CD14-positive monocyte (primary cell): ENCODE results near the gene SSU72. TPM values are rescaled to one million over a fixed set of nuclear protein-coding genes. Genes with fewer than 3 reads are reported as not detected.
A peak's percentile ranks its signal among the peaks of the same experiment; 100 is the strongest.

Source experiments
- DNase-seq, 3 donors: peaks; one replicate each; pipeline ENCODE4 v3.0.0-alpha.2; 2011 to 2022
- H2AFZ ChIP-seq: 2 replicates; pipeline ENCODE4 v1.6.0; 2012; ENCODE audit warnings: mild to moderate bottlenecking, low read depth, low read length, inconsistent platforms; ENCODE audit not compliant: insufficient read depth, poor library complexity, severe bottlenecking
- H3K27ac ChIP-seq, 2 donors: 1 replicate in 1 of 2; 2 replicates in 1 of 2; pipeline ENCODE4 v1.5.1; 2012 to 2013; ENCODE audit warnings: low read length in 2 of 2, control low read depth in 1 of 2, inconsistent platforms in 1 of 2, low read depth in 1 of 2, mild to moderate bottlenecking in 1 of 2
- H3K27me3 ChIP-seq, 2 donors: one replicate each; pipeline versions ENCODE4 v1.6.0 to v1.6.1; 2011 to 2013; ENCODE audit warnings: low read length in 2 of 2; ENCODE audit not compliant: control insufficient read depth in 2 of 2, insufficient read depth in 2 of 2
- H3K36me3 ChIP-seq, 2 donors: replicated peaks in 1 of 2; 1 replicate in 1 of 2; 2 replicates in 1 of 2; pipeline versions ENCODE4 v1.5.1 to v1.6.1; 2012 to 2013; ENCODE audit warnings: low read length in 2 of 2, control low read depth in 1 of 2, inconsistent platforms in 1 of 2, mild to moderate bottlenecking in 1 of 2; ENCODE audit not compliant: insufficient read depth in 2 of 2, control insufficient read depth in 1 of 2
- H3K4me1 ChIP-seq, 2 donors: 1 replicate in 1 of 2; 2 replicates in 1 of 2; pipeline versions ENCODE4 v1.5.1 to v1.6.1; 2012 to 2013; ENCODE audit warnings: low read length in 2 of 2, control low read depth in 1 of 2, inconsistent platforms in 1 of 2, mild to moderate bottlenecking in 1 of 2, moderate library complexity in 1 of 2; ENCODE audit not compliant: insufficient read depth in 2 of 2, control insufficient read depth in 1 of 2
- H3K4me2 ChIP-seq: replicated peaks from 2 replicates; pipeline ENCODE3; 2012; ENCODE audit warnings: low read length, moderate library complexity, mild to moderate bottlenecking; ENCODE audit not compliant: poor library complexity, severe bottlenecking; ENCODE audit errors: extremely low read depth
- H3K4me3 ChIP-seq, 3 experiments: fragments of 200-600 bp in 1 of 3; sonication (generic) in 1 of 3; replicated peaks in 1 of 3; 1 replicate in 2 of 3; 2 replicates in 1 of 3; pipeline ENCODE4 v1.5.1; 2011 to 2013; ENCODE audit warnings: low read length in 3 of 3, mild to moderate bottlenecking in 3 of 3, control low read depth in 2 of 3, low read depth in 2 of 3, inconsistent platforms in 1 of 3, moderate library complexity in 1 of 3
- H3K79me2 ChIP-seq: 2 replicates; pipeline ENCODE4 v1.6.0; 2012; ENCODE audit warnings: mild to moderate bottlenecking, control low read depth, inconsistent platforms, low read length, moderate library complexity; ENCODE audit not compliant: insufficient read depth
- H3K9ac ChIP-seq: 2 replicates; pipeline ENCODE4 v1.6.0; 2017; ENCODE audit warnings: low read length, mild to moderate bottlenecking; ENCODE audit not compliant: insufficient read depth, poor library complexity, severe bottlenecking
- H3K9me3 ChIP-seq, 2 donors: replicated peaks in 1 of 2; 1 replicate in 1 of 2; 2 replicates in 1 of 2; pipeline versions ENCODE4 v1.5.1 to v1.6.1; 2012 to 2013; ENCODE audit warnings: low read length in 2 of 2, control low read depth in 1 of 2; ENCODE audit not compliant: control insufficient read depth in 1 of 2, insufficient read depth in 1 of 2
- H4K20me1 ChIP-seq: 2 replicates; pipeline ENCODE4 v1.6.0; 2012; ENCODE audit warnings: mild to moderate bottlenecking, low read length, control low read depth, moderate library complexity; ENCODE audit not compliant: insufficient read depth
- H3K27ac Mint-ChIP-seq, 7 donors: one replicate each; pipeline ENCODE4 v1.8.0; 2020; ENCODE audit warnings: mild to moderate bottlenecking in 7 of 7, mixed read lengths in 7 of 7, moderate library complexity in 6 of 7, inconsistent platforms in 2 of 7
- H3K27me3 Mint-ChIP-seq, 3 donors: one replicate each; pipeline ENCODE4 v1.8.0; 2021 to 2022; ENCODE audit warnings: low read depth in 3 of 3, mild to moderate bottlenecking in 3 of 3, mixed read lengths in 3 of 3, moderate library complexity in 3 of 3, inconsistent platforms in 1 of 3
- H3K36me3 Mint-ChIP-seq, 2 donors: one replicate each; pipeline ENCODE4 v1.8.0; 2020; ENCODE audit warnings: mixed read lengths in 2 of 2, inconsistent platforms in 1 of 2, mild to moderate bottlenecking in 1 of 2
- H3K4me1 Mint-ChIP-seq: one replicate; pipeline ENCODE4 v1.8.0; 2020; ENCODE audit warnings: mild to moderate bottlenecking, mixed read lengths
- H3K4me3 Mint-ChIP-seq, 2 donors: one replicate each; pipeline ENCODE4 v1.8.0; 2020; ENCODE audit warnings: mild to moderate bottlenecking in 2 of 2, mixed read lengths in 2 of 2, moderate library complexity in 1 of 2
- H3K9me3 Mint-ChIP-seq, 7 donors: one replicate each; pipeline ENCODE4 v1.8.0; 2020 to 2022; ENCODE audit warnings: mixed read lengths in 7 of 7, mild to moderate bottlenecking in 6 of 7, moderate library complexity in 6 of 7, inconsistent platforms in 2 of 7
- CTCF ChIP-seq: fragments of 200-600 bp; IDR thresholded peaks from one replicate; pipeline ENCODE4 v1.8.0; 2022; ENCODE audit warnings: antibody characterized with exemption, mild to moderate bottlenecking
- WGBS: methylation state at CpG from one replicate; pipeline ENCODE4 v1.1.5; 2013; ENCODE audit warnings: missing lambda C conversion rate; ENCODE audit not compliant: insufficient coverage; 5-methylcytosine and 5-hydroxymethylcytosine counted together
- intact Hi-C, 2 donors: fragments of 100-400 bp; cut with micrococcal nuclease; formaldehyde crosslinking; loops; one replicate each; pipeline versions ENCODE4 v1.15.0 to v1.15.1; 2023
- polyA plus RNA-seq, 3 donors: library from polyadenylated mRNA; depleted of rRNA in 1 of 3; unstranded in 2 of 3; stranded (reverse) in 1 of 3; fragments of 300-500 nt in 2 of 3; fragments of >200 nt in 1 of 3; fragmentation: Illumina TruSeq in 2 of 3; gene quantifications; 1 replicate in 2 of 3; 2 replicates in 1 of 3; pipeline ENCODE4 v1.2.3, GENCODE V29; 2012 to 2021

Gene SSU72
- polyA plus RNA-seq, 3 donors = 88.1 to 168 (median 138) TPM

GRCh38 chr1:1548591-1548990 is 26.1 kb downstream of the SSU72 start:
- intact Hi-C loops = no loop called here
- peaks cover 7% of the 10 kb centered on the region for H3K79me2 ChIP-seq
- no peaks in the 10 kb centered on the region for H3K4me1 ChIP-seq
- Mint-ChIP-seq H3K27me3 (no peaks in the 10 kb centered on the region), H3K4me3 (no peak overlapping the region), H3K36me3 (peaks cover 13 to 30% of the 10 kb centered on the region in 2 donors), H3K27ac (no peak overlapping the region), H3K4me1 (no peaks in the 10 kb centered on the region), H3K9me3 (peaks cover 0 to 3% (median 0%) of the 10 kb centered on the region in 7 donors)
- TF ChIP-seq CTCF = no peak
- peaks cover 50% of the 10 kb centered on the region for H4K20me1 ChIP-seq
- H2AFZ ChIP-seq = no peak overlapping the region
- WGBS = 93% methylated on average over 13 of the region's 14 CpGs
- peaks cover 20 to 27% of the 10 kb centered on the region in 2 donors for H3K36me3 ChIP-seq
- no peak overlapping the region for H3K4me2 ChIP-seq
- H3K4me3 ChIP-seq = no peak overlapping the region
- no peak overlapping the region for H3K9ac ChIP-seq
- H3K9me3 ChIP-seq = no peaks in the 10 kb centered on the region
- no peaks in the 10 kb centered on the region for H3K27me3 ChIP-seq
- DNase-seq = no peak
- H3K27ac ChIP-seq = no peak overlapping the region

- no peak overlapping the region for H3K4me3 Mint-ChIP-seq
- no peak overlapping the region for H2AFZ ChIP-seq
- peaks cover 31 to 39% of the 10 kb centered on the region in 2 donors for H3K36me3 ChIP-seq
- H3K4me2 ChIP-seq = no peak overlapping the region
- H3K4me1 ChIP-seq = no peaks in the 10 kb centered on the region
- WGBS = 89% methylated on average over 17 of the region's 19 CpGs
- H3K27me3 Mint-ChIP-seq = peaks cover 0 to 2% (median 0%) of the 10 kb centered on the region in 3 donors
- no peaks in the 10 kb centered on the region for H3K27me3 ChIP-seq
- intact Hi-C loops = no loop called here
- H3K27ac ChIP-seq = no peak overlapping the region
- H3K9me3 Mint-ChIP-seq = peaks cover 0 to 3% (median 0%) of the 10 kb centered on the region in 7 donors
- H3K9me3 ChIP-seq = no peaks in the 10 kb centered on the region
- peaks cover 42% of the 10 kb centered on the region for H4K20me1 ChIP-seq
- no peak overlapping the region for H3K9ac ChIP-seq
- H3K36me3 Mint-ChIP-seq = peaks cover 22 to 41% of the 10 kb centered on the region in 2 donors
- H3K79me2 ChIP-seq = peaks cover 7% of the 10 kb centered on the region
- H3K27ac Mint-ChIP-seq = peak overlapping the region in 1 of 7 donors; percentile 21
- DNase-seq = no peak
- TF ChIP-seq CTCF = no peak
- no peaks in the 10 kb centered on the region for H3K4me1 Mint-ChIP-seq
- no peak overlapping the region for H3K4me3 ChIP-seq
Measured at GRCh38 chr1:1547476-1547875, 27.2 kb downstream of the SSU72 start.
